SK-N-MC (cell line): ENCODE results near the gene TAS1R3.
A peak's percentile ranks its signal among the peaks of the same experiment; 100 is the strongest.

Experiments
- DNase-seq: peaks from one replicate; pipeline ENCODE4 v3.0.0-alpha.2; 2011; ENCODE audit warnings: low read depth, low spot score
- H3K27ac ChIP-seq: fragments of 200-600 bp; sonication (generic); 2 replicates; pipeline ENCODE4 v1.5.1; 2016; ENCODE audit warnings: mixed run types
- H3K36me3 ChIP-seq: fragments of 200-600 bp; sonication (generic); 2 replicates; pipeline ENCODE4 v1.6.1; 2017; ENCODE audit warnings: antibody characterized with exemption, low read length, mixed read lengths; ENCODE audit not compliant: insufficient read depth
- H3K4me3 ChIP-seq: fragments of 200-600 bp; sonication (generic); 2 replicates; pipeline ENCODE4 v1.5.1; 2016
- H3K9ac ChIP-seq: fragments of 200-600 bp; sonication (generic); 2 replicates; pipeline ENCODE4 v1.8.0; 2017; ENCODE audit warnings: mixed run types, mixed read lengths; ENCODE audit not compliant: insufficient read length
- H3K9me3 ChIP-seq: fragments of 200-600 bp; sonication (generic); 2 replicates; pipeline ENCODE4 v1.6.1; 2017; ENCODE audit warnings: low read depth, mild to moderate bottlenecking, antibody characterized with exemption, low read length, moderate library complexity, mixed read lengths
- EZH2 ChIP-seq: fragments of 200-600 bp; sonication (generic); IDR thresholded peaks from one replicate; pipeline ENCODE4 v1.6.1; 2017; ENCODE audit warnings: antibody characterized with exemption
- FOXP2 ChIP-seq: optimal IDR thresholded peaks from 2 replicates; pipeline ENCODE3; 2011; ENCODE audit warnings: mild to moderate bottlenecking, moderate library complexity; ENCODE audit not compliant: insufficient read depth; ENCODE audit errors: extremely low read length, control extremely low read depth
- POLR2AphosphoS5 ChIP-seq: IDR thresholded peaks from 2 replicates; pipeline ENCODE4 v1.6.1; 2012; ENCODE audit warnings: mild to moderate bottlenecking, low read depth, low read length, borderline replicate concordance

TAS1R3 gene

DNA sequence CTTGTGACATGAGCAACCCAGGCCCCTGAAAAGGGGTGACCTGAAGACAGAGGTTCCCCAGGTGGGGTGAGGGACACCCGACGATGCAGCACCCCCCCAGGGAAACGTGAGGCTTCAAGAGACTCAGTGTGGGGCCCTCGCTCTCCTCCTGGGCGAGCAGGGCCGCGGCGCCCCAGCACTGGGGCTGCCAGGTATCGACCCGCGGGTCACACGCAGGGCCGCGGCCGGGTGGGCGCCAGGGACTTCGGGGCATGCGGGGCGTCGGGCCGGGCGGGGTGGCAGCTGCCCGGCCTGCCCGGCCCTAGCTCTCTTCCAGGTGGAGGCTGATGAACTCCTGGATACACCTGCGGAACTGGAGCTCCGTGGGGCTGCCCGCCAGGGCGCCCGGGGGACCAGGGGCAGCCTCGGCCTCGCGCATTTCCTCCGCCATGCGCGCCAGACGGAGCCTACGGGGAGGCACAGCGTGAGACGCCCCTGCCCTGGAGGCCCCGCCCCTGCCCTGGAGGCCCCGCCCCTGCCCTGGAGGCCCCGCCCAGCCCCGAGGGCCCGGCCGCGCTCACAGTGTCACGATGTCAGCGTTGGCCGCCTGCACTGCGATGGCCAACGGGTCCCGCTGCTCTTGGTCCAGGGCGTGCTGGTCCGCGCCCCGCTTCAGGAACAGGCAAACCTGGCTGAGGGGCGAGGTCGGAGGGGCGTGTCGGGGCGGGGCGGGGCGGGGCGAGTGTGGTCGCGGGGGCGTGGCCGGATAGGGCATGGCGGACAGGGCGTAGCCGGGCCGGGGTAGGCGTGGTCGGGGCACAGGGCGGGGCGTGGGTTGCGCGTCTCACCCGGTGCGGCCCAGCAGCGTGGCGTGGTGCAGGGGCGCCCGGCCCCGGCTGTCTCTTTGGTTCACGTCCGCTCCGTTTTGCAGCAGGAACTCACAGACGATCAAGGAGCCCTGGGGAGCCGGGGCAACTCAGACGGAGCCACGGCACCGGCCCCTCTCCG is 37.5 kb upstream of the TAS1R3 start:
- TF ChIP-seq POLR2AphosphoS5 (no peak), FOXP2 (no peak), EZH2 (no peak)
- H3K9ac ChIP-seq = no peak overlapping the region
- no peaks in the 10 kb centered on the region for H3K9me3 ChIP-seq
- no peak overlapping the region for H3K4me3 ChIP-seq
- H3K27ac ChIP-seq = no peak overlapping the region
- H3K36me3 ChIP-seq = no peaks in the 10 kb centered on the region
- no peak for DNase-seq

DNA sequence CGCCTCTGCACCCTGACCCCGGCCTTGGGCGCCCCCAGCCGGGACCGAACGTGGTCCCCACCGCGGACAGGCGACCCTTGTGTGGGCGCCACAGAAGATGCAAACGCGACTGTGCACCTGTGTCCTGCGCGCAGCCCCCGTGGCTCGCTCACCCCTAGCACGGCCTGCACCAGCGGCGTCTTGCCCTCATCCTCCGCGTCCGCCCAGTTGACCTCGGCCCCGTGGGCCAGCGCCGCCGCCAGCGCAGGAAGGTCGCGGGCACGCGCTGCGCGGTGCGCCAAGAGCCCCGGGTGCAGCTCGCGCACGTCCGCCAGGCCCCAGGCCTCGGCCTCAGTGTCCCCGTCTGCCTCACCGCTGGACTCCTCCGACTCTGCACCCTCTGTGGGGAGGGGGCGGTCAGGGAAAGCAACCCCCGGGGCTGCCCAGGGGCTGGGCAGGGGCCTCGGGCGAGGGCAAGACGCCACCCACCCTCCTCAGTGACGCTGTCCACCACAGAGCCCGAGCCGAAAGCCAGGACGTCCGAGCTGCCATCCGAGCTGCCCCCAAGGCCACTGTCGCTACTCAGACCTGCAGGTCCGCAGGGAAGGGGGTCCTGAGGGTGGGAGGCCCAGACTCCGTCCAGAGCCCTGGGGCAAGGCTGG is 36.7 kb upstream of the TAS1R3 start:
- Histone ChIP-seq H3K9me3 (no peaks in the 10 kb centered on the region), H3K9ac (no peak overlapping the region), H3K4me3 (no peak overlapping the region), H3K27ac (no peak overlapping the region), H3K36me3 (no peaks in the 10 kb centered on the region)
- DNase-seq = no peak
- TF ChIP-seq POLR2AphosphoS5 = no peak

DNA sequence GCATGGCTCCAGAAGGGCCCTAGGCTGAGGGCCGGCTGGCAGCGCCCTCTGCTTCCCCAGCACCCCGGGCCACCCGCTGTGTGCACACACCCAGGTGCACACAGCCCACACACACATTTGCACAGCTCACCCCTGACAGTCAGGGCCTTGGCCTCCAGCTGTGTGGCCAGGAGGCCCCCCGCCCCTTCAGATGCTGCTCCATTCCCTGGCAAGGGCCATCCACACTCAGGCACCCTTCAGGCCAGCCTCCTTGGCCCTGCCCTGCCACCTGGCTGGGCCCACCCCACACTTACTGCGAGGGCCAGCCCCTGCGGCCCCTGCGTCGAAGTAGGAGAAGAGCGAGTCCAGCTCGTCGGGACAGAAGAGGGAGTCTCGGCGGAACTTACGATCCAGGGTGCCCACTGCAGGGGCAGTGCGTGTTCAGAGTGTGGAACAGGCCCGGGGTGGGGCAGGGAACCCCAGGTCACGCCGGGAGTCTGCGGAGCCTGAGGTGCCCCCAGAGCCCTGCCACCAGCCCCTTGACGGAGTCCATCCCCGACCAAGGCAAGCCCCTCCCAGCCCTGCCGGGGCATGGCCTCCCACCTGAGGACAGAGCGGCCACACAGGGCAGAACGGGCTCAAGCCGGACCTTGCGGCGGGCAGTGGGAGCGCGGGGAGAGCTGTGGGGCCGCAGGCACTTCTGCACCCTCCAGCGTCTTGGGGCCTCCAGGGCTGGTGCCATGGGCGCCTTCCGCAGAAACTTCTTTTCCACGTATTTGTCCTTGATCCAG is 35.7 kb upstream of the TAS1R3 start:
- Histone ChIP-seq H3K9ac (no peak overlapping the region), H3K36me3 (no peaks in the 10 kb centered on the region), H3K27ac (no peak overlapping the region), H3K9me3 (no peaks in the 10 kb centered on the region), H3K4me3 (no peak overlapping the region)
- DNase-seq = no peak
- TF ChIP-seq POLR2AphosphoS5 = no peak; the same call in 1 of the 2 replicates
- no peak for TF ChIP-seq FOXP2
- no peak for TF ChIP-seq EZH2

DNA sequence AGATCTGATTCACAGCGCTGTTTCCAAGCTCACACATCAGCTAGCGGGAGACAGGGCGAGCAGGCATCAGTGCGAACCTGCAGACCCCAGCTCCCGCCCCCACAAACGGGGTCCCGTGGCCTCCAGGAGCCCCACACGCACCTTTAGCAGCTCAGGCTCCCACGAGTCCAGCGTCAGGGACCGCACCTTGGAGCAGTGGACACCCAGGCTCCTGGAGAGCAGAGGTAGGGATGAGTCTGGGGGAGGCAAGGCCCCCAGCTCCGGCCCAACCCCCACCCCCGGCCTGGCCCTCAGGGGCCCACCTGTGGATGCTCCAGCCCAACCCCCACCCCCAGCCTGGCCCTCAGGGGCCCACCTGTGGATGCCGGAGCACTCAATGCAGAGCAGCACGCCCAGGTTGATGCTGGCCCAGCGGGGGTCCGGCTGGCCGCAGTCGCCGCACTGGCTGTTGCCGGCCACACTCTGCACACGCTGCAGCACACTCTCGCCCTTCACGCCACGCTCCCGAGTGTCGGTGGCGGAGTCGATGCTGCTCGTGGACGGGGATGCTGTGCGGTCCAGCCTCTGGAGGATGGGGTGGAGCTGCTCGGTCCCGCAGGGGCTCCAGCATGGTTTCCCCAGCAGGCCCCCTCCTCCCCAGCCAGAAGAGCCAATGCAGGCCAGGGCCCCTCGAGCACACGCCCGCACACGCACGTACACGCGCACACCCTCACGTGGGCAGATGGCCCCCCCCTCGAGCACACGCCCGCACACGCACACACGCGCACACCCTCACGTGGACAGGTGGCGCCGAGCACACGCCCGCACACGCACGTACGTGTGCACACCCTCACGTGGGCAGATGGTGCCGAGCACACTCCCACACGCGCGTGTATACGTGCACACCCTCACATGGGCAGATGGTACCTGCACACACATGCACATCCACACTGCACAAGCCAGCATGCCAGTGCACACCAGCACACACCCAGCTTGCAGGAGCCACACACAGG is 34.7 kb upstream of the TAS1R3 start:
- no peak for TF ChIP-seq POLR2AphosphoS5
- TF ChIP-seq EZH2 = no peak
- no peak for TF ChIP-seq FOXP2
- no peaks in the 10 kb centered on the region for H3K9me3 ChIP-seq
- no peak for DNase-seq
- no peaks in the 10 kb centered on the region for H3K36me3 ChIP-seq
- H3K9ac ChIP-seq = no peak overlapping the region
- H3K4me3 ChIP-seq = no peak overlapping the region
- H3K27ac ChIP-seq = no peak overlapping the region

DNA sequence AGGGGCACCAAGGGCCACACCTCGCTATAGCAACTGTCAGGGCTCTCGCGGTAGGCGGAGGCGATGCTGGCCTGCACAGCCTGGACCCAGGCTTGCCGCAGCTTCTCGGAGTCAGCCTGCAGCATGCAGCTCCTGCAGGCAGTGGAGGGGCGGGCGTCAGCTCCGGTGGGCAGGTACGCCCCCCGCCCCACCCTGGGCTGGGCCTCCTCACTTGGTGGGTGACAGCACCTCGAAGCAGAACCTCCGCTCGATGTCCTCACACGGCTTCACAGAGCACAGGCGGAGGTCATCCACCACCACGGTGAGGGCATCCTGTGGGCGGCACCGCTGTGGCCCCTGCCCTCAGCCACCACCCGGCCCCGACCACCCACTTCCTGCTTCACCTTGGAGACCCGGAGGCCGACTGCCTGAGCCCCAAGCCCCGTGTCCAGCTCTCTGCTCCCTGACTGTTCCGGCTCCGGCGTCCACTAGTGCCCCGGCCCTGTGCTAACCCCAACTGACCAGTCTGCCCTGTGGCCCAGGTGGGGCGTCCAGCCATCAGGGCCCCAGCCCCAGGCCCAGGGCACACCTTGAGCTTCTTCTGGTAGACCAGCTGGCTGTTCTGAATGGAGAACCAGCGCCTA is 33.2 kb upstream of the TAS1R3 start:
- Histone ChIP-seq H3K36me3 (no peaks in the 10 kb centered on the region), H3K27ac (no peak overlapping the region), H3K4me3 (no peak overlapping the region), H3K9ac (no peak overlapping the region), H3K9me3 (no peaks in the 10 kb centered on the region)
- no peak for TF ChIP-seq EZH2
- no peak for TF ChIP-seq FOXP2
- no peak for TF ChIP-seq POLR2AphosphoS5
- no peak for DNase-seq

DNA sequence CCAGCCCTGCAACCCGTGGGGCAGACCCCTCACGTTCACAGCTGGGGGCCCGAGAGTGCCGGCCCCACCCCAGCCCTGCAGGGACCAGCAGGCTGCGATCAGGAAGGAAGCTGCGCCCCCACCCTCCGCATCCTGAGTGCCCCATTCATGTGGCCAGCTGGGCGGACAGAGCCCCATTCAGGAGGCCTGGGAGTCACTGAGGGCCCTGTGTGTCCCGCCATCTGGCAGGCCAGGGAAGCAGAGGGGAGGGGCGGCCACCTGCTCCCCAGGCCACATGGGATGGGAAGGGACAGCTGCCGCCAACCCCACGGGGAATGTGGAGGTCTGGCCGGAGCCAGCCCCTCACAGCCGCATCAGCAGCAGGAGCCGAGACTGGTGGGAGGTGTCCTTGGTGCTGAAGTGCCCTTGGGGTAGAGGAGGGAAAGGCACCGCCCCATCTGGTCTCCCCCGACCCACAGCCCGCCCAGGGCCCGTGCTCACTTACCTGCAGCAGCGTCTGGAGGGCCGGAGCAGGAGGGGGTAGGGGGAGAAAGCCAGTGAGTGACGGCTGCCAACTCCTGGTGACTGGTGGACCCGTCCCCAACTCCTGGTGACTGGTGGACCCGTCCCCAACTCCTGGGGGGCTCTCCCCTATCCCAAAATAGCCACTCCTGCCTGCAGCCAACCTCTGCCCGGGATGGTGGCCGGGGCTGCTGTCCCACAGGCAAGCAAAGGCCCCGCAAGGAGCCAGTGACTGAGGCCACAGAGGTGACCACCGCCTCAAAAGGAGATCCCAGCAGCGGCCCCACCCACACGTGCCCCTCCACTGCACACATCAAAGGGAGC is 32.0 kb upstream of the TAS1R3 start:
- TF ChIP-seq FOXP2 (no peak), POLR2AphosphoS5 (peak; percentile 10; the same call in 1 of the 2 replicates)
- H3K4me3 ChIP-seq = no peak overlapping the region
- H3K36me3 ChIP-seq = no peaks in the 10 kb centered on the region
- H3K9me3 ChIP-seq = no peaks in the 10 kb centered on the region
- H3K27ac ChIP-seq = no peak overlapping the region
- no peak overlapping the region for H3K9ac ChIP-seq
- no peak for DNase-seq
